IPS DF 6.9 (cell line): ENCODE measurements around the gene C6orf47.
A peak's percentile ranks its signal among the peaks of the same experiment; 100 is the strongest.

Source experiments
- DNase-seq: peaks from one replicate; pipeline ENCODE4 v3.0.0-alpha.2; 2013; ENCODE audit warnings: low read depth, low spot score
- H3K27ac ChIP-seq: one replicate; pipeline ENCODE4 v1.5.1; 2013; ENCODE audit warnings: low read length, control low read depth
- H3K27me3 ChIP-seq: 2 replicates; pipeline ENCODE4 v1.6.1; 2013; ENCODE audit warnings: mild to moderate bottlenecking, low read length; ENCODE audit not compliant: control insufficient read depth, insufficient read depth
- H3K36me3 ChIP-seq: 2 replicates; pipeline ENCODE4 v1.6.1; 2013; ENCODE audit warnings: low read length; ENCODE audit not compliant: control insufficient read depth, insufficient read depth
- H3K4me1 ChIP-seq: 2 replicates; pipeline ENCODE4 v1.6.1; 2013; ENCODE audit warnings: low read length; ENCODE audit not compliant: control insufficient read depth, insufficient read depth
- H3K4me3 ChIP-seq: 2 replicates; pipeline ENCODE4 v1.5.1; 2013; ENCODE audit warnings: mild to moderate bottlenecking, low read length
- H3K9me3 ChIP-seq: 2 replicates; pipeline ENCODE4 v1.6.1; 2013; ENCODE audit warnings: low read length, inconsistent platforms; ENCODE audit not compliant: control insufficient read depth, insufficient read depth
- whole genome bisulfite sequencing: extraction: QIAGEN DNeasy Blood & Tissue Kit; methylation state at CpG from one replicate; pipeline ENCODE4 v1.1.7; 2013; ENCODE audit warnings: mixed read lengths, missing lambda C conversion rate; ENCODE audit not compliant: insufficient read length, insufficient coverage; 5-methylcytosine and 5-hydroxymethylcytosine counted together

C6orf47 gene

GRCh38 chr6:31621991-31622390, 38.6 kb downstream of the C6orf47 start:
- peaks cover 35% of the 10 kb centered on the region for H3K36me3 ChIP-seq
- no peaks in the 10 kb centered on the region for H3K4me1 ChIP-seq
- no peaks in the 10 kb centered on the region for H3K27me3 ChIP-seq
- no peak overlapping the region for H3K27ac ChIP-seq
- no peak for DNase-seq
- peak overlapping the region; percentile 95; the same call in 1 of the 2 replicates for H3K4me3 ChIP-seq
- H3K9me3 ChIP-seq, result no peaks in the 10 kb centered on the region
- WGBS, result no CpG with 5 or more reads among the region's 4 CpGs

GRCh38 chr6:31621320-31621939, 39.1 kb downstream of the C6orf47 start:
- H3K36me3 ChIP-seq, result peaks cover 30% of the 10 kb centered on the region
- no peak for DNase-seq
- H3K27me3 ChIP-seq, result no peaks in the 10 kb centered on the region
- peak overlapping the region; percentile 95 for H3K4me3 ChIP-seq
- no CpG with 5 or more reads among the region's 15 CpGs for WGBS
- no peaks in the 10 kb centered on the region for H3K9me3 ChIP-seq
- no peaks in the 10 kb centered on the region for H3K4me1 ChIP-seq
- no peak overlapping the region for H3K27ac ChIP-seq

GRCh38 chr6:31620586-31621319, 39.8 kb downstream of the C6orf47 start, which contains the start of gene PRRC2A:
Gene PRRC2A, plus strand, starts transcription at chr6:31620715. Its CDS starts 2,075 bp downstream, at chr6:31622790.
- Histone ChIP-seq H3K27me3 (no peaks in the 10 kb centered on the region), H3K36me3 (peaks cover 23% of the 10 kb centered on the region), H3K9me3 (no peaks in the 10 kb centered on the region), H3K4me1 (peaks cover 3% of the 10 kb centered on the region; the same call in 1 of the 2 replicates), H3K27ac (peak within 1 kb of the TSS; percentile 50), H3K4me3 (peak within 1 kb of the TSS; percentile 95)
- DNase-seq, result no peak
- WGBS, result no CpG with 5 or more reads among the region's 67 CpGs

GRCh38 chr6:31619805-31620585, 40.6 kb downstream of the C6orf47 start:
- WGBS, result no CpG with 5 or more reads among the region's 50 CpGs
- Histone ChIP-seq H3K27me3 (no peaks in the 10 kb centered on the region), H3K4me3 (peak overlapping the region; percentile 70; the same call in 1 of the 2 replicates)

GRCh38 chr6:31617010-31617409, 43.6 kb downstream of the C6orf47 start:
- H3K27ac ChIP-seq, result no peak overlapping the region
- DNase-seq, result no peak
- no peak overlapping the region for H3K4me3 ChIP-seq
- H3K27me3 ChIP-seq, result no peaks in the 10 kb centered on the region
- no peaks in the 10 kb centered on the region for H3K9me3 ChIP-seq
- peaks cover 8% of the 10 kb centered on the region for H3K4me1 ChIP-seq
- H3K36me3 ChIP-seq, result no peaks in the 10 kb centered on the region
- WGBS, result no CpG with 5 or more reads among the region's 2 CpGs

More at GRCh38 chr6:31619805-31620585, 40.6 kb downstream of the C6orf47 start:
- peak; percentile 98 for DNase-seq
- Histone ChIP-seq H3K27ac (peak overlapping the region; percentile 50), H3K36me3 (peaks cover 16% of the 10 kb centered on the region), H3K4me1 (peaks cover 8% of the 10 kb centered on the region), H3K9me3 (no peaks in the 10 kb centered on the region)

- DNase-seq, result no peak
- WGBS, result no CpG with 5 or more reads among the region's 7 CpGs
- H3K9me3 ChIP-seq, result no peaks in the 10 kb centered on the region
- H3K27me3 ChIP-seq, result no peaks in the 10 kb centered on the region
- peaks cover 8% of the 10 kb centered on the region for H3K4me1 ChIP-seq
- no peak overlapping the region for H3K4me3 ChIP-seq
- H3K36me3 ChIP-seq, result no peaks in the 10 kb centered on the region
- no peak overlapping the region for H3K27ac ChIP-seq
These were observed 44.8 kb downstream of the C6orf47 start for GRCh38 chr6:31615748-31616147.

GRCh38 chr6:31614684-31615578, 45.6 kb downstream of the C6orf47 start, which contains the start of gene AIF1:
Gene AIF1, plus strand, starts transcription at chr6:31615234. Its CDS starts 96 bp downstream, at chr6:31615330.
- WGBS, result no CpG with 5 or more reads among the region's 6 CpGs
- H3K27ac ChIP-seq, result no peak within 1 kb of the TSS
- H3K4me3 ChIP-seq, result no peak within 1 kb of the TSS
- no peak for DNase-seq
- H3K27me3 ChIP-seq, result no peaks in the 10 kb centered on the region
- no peaks in the 10 kb centered on the region for H3K36me3 ChIP-seq
- H3K4me1 ChIP-seq, result peaks cover 8% of the 10 kb centered on the region
- no peaks in the 10 kb centered on the region for H3K9me3 ChIP-seq

- Histone ChIP-seq H3K27me3 (no peaks in the 10 kb centered on the region), H3K4me3 (no peak overlapping the region), H3K9me3 (no peaks in the 10 kb centered on the region), H3K4me1 (peaks cover 8% of the 10 kb centered on the region), H3K36me3 (no peaks in the 10 kb centered on the region), H3K27ac (no peak overlapping the region)
- no CpG with 5 or more reads among the region's 8 CpGs for WGBS
- no peak for DNase-seq
These were observed 46.4 kb downstream of the C6orf47 start for GRCh38 chr6:31614075-31614619.

- no CpG with 5 or more reads among the region's 4 CpGs for WGBS
- Histone ChIP-seq H3K27ac (no peak overlapping the region), H3K27me3 (no peaks in the 10 kb centered on the region)
These were observed 49.6 kb downstream of the C6orf47 start for GRCh38 chr6:31610968-31611367.

More at GRCh38 chr6:31610968-31611367, 49.6 kb downstream of the C6orf47 start:
- no peaks in the 10 kb centered on the region for H3K9me3 ChIP-seq
- DNase-seq, result no peak
- peaks cover 7% of the 10 kb centered on the region for H3K4me1 ChIP-seq
- no peaks in the 10 kb centered on the region for H3K36me3 ChIP-seq
- H3K4me3 ChIP-seq, result no peak overlapping the region
